CD4-positive, alpha-beta T cell treated with Interleukin-15 for 4 hours (primary cell): ENCODE results near the gene NHSL2.

Source experiments
- DNase-seq: peaks from one replicate; pipeline ENCODE4 v3.0.0-alpha.2; 2020; ENCODE audit warnings: low spot score

NHSL2 gene

DNA sequence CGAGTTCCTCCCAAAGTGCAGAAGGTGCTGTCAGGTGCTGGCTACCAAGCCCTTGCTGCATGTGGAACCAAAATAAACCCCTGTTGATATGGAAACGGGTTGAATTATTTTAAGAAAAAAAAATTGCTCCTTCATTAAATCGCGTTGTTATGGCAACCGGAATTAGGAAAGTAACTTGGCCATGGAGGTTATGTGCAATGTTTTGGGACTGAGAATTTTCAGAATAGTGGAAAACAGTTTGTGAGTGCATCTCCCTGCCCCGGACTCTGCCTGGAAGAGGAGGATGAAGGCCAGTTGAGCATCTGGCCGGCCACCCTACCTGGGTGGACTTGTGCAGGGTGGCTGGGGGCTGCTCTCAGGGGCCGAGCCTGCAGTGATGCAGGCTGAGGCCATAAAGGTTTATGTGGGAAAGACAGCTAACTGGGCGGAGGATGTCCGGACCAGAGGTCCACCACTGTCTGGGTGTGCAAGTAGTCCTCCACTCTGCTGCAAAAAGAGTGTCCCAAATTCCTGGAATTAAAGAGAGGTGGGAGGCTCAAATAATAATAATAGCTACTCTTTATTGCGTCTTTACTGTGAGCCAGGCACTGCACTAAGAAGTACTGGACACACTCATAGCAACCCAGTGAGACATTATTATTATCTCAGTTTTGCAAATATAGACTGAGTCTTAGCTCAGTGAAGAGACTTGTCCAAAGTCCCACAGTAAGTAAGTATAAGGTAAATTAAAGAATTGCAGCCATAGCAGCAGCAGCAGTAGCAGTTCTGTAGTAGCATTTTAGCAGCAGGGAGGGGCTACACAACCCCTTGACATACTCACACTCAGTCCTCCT, 200.4 kb downstream of the NHSL2 start:
- no peak for DNase-seq

GRCh38 chrX:72113461-72113860, 202.8 kb downstream of the NHSL2 start:
- DNase-seq: no peak

DNA sequence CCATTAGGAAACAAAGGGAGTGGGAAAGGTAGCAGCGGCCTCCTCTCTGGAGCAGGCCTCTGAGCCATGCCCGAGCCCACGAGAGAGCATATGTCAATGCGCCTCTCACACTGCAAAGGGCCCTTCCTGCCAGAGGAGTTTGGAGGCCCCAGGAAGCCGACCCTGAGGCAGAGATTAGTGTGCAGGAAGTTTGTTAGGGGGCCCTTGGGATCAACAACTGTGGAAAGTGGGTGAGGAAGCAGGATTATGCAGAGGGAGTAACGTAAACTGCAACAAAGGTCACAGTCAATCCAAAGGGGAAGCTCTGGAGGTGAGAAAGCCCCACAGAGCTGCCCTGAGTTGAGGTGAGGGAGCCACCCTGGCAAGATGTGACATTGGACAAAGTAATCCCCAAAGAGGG, 203.7 kb downstream of the NHSL2 start:
- no peak for DNase-seq

DNA sequence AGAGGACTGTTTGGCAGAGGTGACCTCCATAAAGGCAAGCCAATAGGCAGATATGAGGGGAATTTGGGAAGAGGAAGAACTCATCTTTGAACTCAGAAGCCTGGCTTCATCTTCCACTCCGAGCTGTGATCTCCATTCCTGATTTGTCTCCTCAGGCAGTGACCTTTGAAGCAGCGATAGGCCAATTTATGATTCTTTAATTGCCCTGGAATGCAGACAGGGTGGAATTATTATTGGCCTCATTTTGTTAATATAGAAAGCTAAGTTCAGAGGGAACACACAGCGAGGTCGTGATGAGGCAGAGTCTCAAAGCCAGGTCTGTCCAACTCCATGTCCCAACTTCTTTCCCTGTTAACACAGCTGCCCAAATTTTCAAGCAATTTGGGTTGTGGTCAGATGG, 204.2 kb downstream of the NHSL2 start:
- DNase-seq: no peak

DNA sequence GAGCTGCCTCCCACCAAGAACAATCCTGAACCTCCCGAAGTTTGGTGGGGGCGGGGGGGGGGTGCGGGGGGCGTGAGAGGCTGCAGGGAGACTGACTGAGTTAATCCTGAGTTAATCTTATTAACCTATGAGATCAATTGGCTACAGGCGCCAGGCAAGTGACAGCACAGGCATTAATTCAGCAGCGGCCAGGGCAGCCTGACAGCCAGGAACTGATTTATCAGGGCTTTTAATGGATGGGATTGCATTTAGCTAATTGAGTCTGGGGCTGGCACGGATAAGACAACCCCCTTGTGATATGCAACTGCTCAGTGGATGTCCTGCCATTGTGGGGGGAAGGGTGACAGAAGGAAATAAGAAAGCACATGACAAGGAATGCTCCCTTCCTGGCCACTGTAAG, 204.7 kb downstream of the NHSL2 start:
- no peak for DNase-seq

DNA sequence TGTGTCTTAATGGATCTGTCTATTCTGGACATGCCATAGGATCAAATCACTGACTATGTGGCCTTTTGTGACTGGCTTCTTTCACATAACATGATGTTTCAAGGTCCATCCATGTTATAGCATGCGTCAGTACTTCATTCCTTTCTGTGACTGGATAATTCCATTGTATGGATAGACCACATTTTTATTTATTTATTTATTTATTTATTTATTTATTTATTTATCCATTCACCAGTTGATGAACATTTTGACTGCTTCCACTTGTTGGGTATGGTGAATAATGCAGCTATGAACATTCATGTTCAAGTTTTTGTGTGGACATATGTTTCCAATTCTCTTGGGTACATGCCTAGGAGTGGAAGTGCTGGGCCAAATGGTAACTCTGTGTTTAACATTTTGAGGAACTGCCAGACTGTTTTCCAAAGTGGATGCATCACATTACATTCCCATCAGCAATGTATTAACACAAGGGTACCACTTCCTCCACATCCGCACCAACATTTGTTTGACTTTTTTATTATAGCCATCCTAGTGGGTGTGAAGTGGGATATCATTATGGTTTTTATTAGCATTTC, 207.1 kb downstream of the NHSL2 start:
- DNase-seq: no peak

DNA sequence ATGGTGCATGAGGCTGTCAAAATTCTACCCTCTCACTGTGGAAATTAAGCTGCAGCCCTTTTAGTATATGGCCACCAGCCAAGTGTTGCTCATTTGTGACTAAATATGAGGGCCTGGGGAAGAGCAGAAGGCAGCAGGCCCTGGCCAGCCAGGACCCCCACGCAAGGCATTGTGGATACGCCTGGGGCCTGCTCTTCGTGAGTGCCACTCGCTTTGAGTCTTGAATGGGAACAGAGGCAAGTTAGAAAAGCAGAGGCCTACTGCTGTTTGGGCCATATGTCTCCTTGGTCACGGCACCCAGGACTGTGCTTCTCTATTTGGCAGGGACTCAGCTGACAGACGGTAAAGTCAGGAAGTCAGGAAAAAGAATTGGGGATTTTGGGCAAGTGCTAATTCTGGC, 210.2 kb downstream of the NHSL2 start:
- no peak for DNase-seq

DNA sequence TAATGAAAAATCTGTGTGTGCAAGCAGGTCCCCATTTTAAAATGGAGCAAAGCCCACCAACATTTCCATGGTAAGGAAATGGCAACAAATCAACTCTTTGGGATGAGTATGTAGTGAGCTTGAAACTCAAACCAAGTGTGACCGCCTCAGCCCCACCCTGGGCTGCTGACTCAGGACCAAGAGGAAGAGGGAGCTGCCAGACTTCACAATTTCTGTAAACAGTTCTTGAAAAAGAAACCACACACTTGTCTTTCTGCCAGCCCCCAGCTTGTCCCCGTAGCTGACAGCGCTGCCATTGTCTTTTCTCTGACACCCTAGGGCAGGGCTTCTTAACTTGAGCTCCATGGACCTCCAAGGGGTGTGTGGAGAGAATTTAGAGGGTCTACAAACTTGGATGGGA, 210.7 kb downstream of the NHSL2 start:
- peak; percentile 72 for DNase-seq

- no peak for DNase-seq
Measured at GRCh38 chrX:72122621-72123337, 212.1 kb downstream of the NHSL2 start.

GRCh38 chrX:72123471-72124185, 213.0 kb downstream of the NHSL2 start:
- no peak for DNase-seq

- no peak for DNase-seq
Measured at GRCh38 chrX:72124540-72125201, 214.0 kb downstream of the NHSL2 start.

- DNase-seq: no peak
Measured at GRCh38 chrX:72125331-72126047, 214.8 kb downstream of the NHSL2 start.

DNA sequence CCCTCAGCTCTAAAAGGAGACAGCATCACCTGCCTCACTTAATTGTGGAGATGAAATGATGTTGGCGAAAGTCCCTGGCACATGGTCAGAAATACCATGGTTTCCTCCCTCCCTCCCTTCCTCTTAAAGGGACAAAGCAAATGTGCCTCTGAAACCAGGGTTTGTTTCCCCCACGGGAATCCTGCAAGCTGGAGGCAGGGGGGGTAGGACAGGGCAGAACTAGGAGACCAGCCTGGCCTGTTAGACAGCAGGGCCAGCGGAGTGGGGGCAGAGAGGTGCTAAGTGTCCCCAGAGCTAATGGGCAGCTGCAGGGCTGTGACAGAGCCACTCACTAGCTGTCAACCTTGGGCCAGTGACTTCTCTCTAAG, 215.4 kb downstream of the NHSL2 start:
- DNase-seq: no peak

DNA sequence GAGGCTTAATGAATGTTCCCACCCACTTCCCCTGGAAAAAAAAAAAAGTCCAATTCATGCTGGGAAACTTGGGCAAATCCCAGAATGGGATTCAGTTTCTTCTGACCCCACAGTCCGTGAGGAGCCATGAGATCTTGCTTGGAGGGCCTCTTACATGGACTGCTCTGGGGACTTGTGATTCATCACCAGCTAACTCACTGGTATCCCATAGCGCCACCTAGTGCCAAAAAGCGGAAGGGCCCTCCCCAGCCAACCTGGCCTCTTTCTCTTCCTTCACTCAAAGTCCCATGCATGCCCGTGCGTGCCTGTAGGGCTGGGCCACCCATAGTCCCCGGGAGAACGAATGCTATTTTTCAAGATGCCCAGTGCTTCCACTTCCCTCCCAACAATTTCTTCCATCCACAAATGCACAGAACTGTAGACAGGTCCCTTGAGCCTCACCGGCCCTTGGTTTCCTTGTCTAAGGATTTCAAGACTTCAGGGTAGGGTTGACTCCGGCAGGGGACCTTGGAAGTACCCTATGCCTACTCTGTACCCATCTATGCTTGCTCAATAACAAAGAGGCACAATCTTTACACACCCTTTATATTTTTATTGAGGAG, 216.0 kb downstream of the NHSL2 start:
- DNase-seq: peak; percentile 83

DNA sequence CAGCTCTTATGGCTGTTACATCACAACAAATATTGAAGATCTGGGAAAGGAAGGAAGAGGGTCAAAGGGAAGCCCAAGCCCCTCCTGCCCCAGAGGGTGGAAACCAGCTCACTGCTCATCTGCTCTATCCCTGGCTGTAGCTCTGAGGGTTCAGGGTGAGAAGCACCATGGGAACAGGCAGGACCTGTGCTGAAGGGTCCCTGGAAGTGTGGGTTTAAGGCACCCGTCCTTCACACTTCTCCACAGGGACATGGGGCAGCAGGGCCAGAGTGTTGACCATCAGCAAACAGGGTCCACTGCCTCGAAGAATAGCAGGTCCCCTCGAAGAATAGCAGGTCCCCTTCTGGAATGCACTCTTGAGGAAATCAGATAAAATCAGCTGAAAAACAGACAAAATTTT, 216.7 kb downstream of the NHSL2 start:
- DNase-seq: no peak

DNA sequence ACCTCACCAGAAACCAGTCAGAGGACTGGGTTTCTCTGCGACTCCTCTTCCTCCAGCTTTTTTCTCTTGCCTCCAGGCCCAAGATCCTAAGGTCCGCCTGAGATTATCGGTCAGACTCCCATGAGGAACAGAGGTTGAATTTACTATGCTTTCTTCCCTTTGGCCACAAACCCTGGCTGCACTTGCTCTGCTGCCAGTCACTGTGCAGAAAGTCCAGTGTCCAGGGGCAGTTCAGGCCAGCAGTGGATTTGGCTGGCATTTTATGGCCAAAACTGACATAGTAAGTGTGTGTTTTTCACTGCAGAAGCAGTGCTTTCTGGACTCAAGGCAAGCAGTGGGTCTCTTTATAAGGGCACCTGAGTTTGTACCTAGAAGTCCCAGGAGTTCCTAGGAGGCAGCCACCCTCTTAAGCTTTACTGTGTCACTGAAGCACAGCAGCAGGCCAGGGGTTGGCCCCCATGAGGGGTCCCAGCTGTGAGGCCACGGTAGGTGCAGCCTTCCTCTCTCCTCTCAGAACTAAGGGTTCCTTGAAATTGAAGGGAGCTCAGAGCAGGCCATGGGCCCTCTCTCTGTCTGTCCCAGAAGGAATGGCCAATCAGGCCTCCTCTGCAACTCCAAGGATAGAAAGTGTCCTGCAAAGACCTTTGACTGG, 217.7 kb downstream of the NHSL2 start:
- no peak for DNase-seq

GRCh38 chrX:72128881-72129280, 218.2 kb downstream of the NHSL2 start:
- DNase-seq: no peak

DNA sequence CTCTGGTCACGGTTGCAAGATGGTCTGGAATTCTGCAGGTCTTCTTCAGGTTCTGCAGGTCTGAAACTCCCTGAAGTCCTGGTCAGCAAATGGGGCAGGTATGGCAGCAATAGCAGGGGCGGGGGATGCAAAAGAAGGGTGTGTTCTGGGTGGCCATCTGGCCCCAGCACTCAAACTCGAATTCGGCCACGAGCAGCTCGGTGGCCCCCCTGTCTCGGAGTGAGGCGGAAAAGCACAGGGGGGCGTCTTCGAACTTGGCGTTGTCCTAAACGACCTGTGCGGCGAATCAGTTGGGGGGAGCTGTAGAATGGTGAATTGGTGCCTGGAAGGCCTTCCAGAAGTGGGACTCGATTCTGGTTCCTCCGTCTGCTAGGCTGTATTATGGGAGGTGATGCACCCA, 219.0 kb downstream of the NHSL2 start:
- DNase-seq: no peak

DNA sequence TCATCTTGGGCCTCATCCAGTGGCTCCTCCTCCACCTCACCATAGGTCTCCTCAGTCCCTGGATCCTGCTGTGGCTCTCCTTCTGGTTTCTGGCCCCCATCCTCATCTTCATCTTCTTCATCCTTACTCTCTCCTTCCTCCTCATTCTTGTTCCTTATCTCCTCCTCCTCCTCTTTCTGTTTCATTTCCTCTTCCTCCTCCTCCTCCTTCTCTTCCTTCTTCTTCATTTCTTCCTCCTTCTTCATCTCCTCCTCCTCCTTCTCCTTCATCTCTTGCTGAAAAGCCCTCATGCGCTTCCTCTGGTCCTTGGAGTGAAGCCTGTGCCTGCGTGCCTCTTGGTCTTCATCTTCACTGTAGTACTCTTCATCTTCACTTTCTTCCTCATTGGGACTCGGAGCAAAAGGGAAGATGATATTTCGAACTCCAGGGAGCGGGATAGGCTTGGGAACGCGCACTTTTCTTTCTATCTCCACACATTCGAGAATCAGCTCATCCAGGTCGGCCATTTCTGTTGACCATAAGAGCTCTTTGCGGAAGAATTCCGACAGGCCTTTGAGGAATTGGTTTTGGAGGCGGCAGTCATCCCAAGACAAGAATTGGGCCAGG, 219.6 kb downstream of the NHSL2 start:
- DNase-seq: no peak

DNA sequence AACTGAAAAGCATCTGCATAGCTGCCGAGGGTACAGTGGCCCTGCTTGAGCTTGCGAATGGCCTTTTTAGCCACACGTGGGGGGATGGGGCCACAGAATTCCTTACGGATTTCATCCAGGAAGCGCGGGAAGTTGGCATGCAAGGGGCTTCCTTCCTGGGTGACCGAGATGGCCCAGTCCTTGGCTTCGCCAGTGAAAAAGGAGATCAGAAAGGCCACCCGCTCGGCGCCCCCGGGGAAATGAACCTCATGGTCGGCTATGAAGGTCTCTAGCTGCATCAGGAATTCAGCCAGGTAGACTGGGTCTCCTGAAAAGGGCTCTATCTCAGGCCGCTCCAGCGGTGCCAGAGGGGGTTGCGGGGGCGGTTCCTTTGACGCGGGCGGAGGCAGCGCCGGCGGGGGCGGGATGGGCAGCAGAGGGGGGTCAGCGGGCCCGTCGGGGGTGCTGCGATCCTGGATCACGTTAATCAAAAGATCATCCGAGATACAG, 220.2 kb downstream of the NHSL2 start:
- no peak for DNase-seq
